Bronchial epithelial cell (primary cell): ENCODE measurements around the gene ZDHHC18. TPM values are rescaled to one million over a fixed set of nuclear protein-coding genes. Genes with fewer than 3 reads are reported as not detected.

Experiments
- DNase-seq: peaks from one replicate; pipeline ENCODE4 v3.0.0-alpha.2; 2010; ENCODE audit warnings: low read depth
- FAIRE-seq: peaks from 2 replicates; lab custom pipeline; 2011; peaks lifted over from hg19 to GRCh38; lab: Jason Lieb, UNC
- H3K27me3 ChIP-seq: 2 replicates; pipeline ENCODE4 v1.5.1; 2011; ENCODE audit warnings: low read length; ENCODE audit not compliant: control insufficient read depth, insufficient read depth
- H3K36me3 ChIP-seq: 2 replicates; pipeline ENCODE4 v1.5.1; 2011; ENCODE audit warnings: low read length; ENCODE audit not compliant: control insufficient read depth, insufficient read depth
- H3K4me3 ChIP-seq: 2 replicates; pipeline ENCODE4 v1.5.1; 2011; ENCODE audit warnings: mild to moderate bottlenecking, low read depth, low read length, control low read depth
- CTCF ChIP-seq: IDR thresholded peaks from 2 replicates; pipeline ENCODE4 v1.5.1; 2011; ENCODE audit warnings: mild to moderate bottlenecking, moderate library complexity, low read length, control low read depth, inconsistent platforms; ENCODE audit not compliant: insufficient read depth, severe bottlenecking
- total RNA-seq: library from RNA; depleted of rRNA; stranded (reverse); fragments of >200 nt; gene quantifications from 2 replicates; pipeline ENCODE4 v1.2.1, GENCODE V29; 2014

The ZDHHC18 gene
- total RNA-seq, 1 donor from 2014 or later, result 5.0 TPM

DNA sequence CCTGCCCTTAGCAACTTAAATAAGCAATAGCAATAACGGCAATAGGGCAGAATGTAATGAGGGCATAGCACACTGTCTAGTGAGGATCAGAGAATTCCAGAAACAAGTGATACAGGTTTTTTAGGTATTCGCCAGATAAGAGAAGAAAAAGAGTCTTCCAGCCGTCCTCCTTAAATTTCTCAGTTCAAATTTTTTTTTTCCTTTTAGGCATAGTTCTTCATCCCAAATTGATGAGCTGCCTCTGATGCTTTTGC lies 36.9 kb upstream of the ZDHHC18 start:
- H3K36me3 ChIP-seq, result peaks cover 2% of the 10 kb centered on the region
- FAIRE-seq, result no peak

GRCh38 chr1:26789931-26790330 lies 36.6 kb upstream of the ZDHHC18 start:
- no peak for FAIRE-seq

More for the DNA sequence above, 36.9 kb upstream of the ZDHHC18 start:
- no peaks in the 10 kb centered on the region for H3K27me3 ChIP-seq
- no peak for DNase-seq
- no peak overlapping the region for H3K4me3 ChIP-seq
- no peak for TF ChIP-seq CTCF

DNA sequence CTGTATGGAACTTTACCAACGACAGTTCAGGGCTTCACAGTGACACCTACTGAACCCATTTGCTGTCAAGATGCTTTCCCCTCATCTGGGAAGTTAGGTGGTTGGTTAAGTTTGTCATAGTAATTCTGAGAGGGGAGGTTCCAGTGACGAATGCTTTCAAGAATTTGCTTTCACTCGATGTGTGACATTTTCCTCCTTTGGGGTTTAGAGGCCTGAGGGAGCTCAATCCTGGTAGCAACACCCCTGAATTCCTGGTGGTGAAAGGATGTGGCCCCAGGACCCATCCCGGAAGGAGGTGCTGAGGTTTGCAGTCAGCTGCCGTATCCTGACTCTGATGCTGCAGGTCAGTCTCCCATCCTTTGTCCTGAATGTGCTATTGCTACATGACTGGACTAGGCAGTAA lies 35.9 kb upstream of the ZDHHC18 start:
- Histone ChIP-seq H3K4me3 (no peak overlapping the region), H3K27me3 (no peaks in the 10 kb centered on the region), H3K36me3 (peaks cover 8% of the 10 kb centered on the region)
- no peak for FAIRE-seq
- no peak for DNase-seq
- no peak for TF ChIP-seq CTCF

More at GRCh38 chr1:26789931-26790330, 36.6 kb upstream of the ZDHHC18 start:
- TF ChIP-seq CTCF, result no peak
- Histone ChIP-seq H3K4me3 (no peak overlapping the region), H3K36me3 (peaks cover 5% of the 10 kb centered on the region), H3K27me3 (no peaks in the 10 kb centered on the region)
- no peak for DNase-seq

- peaks cover 8% of the 10 kb centered on the region for H3K36me3 ChIP-seq
- DNase-seq, result no peak
- no peak for TF ChIP-seq CTCF
- no peaks in the 10 kb centered on the region for H3K27me3 ChIP-seq
- H3K4me3 ChIP-seq, result no peak overlapping the region
- no peak for FAIRE-seq
These were observed 35.3 kb upstream of the ZDHHC18 start for GRCh38 chr1:26791148-26791547.

GRCh38 chr1:26791626-26792025 lies 34.9 kb upstream of the ZDHHC18 start:
- DNase-seq (no peak), FAIRE-seq (no peak)
- TF ChIP-seq CTCF, result no peak
- no peaks in the 10 kb centered on the region for H3K27me3 ChIP-seq
- H3K36me3 ChIP-seq, result peaks cover 8% of the 10 kb centered on the region
- H3K4me3 ChIP-seq, result no peak overlapping the region

DNA sequence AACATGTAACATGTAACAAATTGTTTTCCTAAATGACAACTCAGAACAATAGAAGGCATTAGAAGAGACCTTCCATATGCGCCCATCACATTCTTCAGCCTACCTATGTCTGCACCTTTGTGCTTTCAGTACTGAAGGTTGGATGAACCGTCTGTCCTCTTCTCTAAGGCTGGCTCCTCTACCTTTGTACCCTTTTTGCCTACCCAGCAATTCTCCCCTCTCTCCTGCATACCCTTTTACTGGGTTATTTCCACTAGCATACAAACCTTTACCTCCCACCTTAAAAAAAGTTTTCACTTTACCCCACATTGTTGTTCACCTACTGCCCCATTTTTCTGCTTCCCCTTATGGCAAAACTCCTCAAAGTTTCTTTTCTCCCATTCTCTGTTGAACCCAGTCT lies 33.6 kb upstream of the ZDHHC18 start:
- no peak for DNase-seq
- no peak for TF ChIP-seq CTCF
- FAIRE-seq, result no peak
- H3K27me3 ChIP-seq, result no peaks in the 10 kb centered on the region
- peaks cover 8% of the 10 kb centered on the region for H3K36me3 ChIP-seq
- H3K4me3 ChIP-seq, result no peak overlapping the region
